Prostate gland (tissue), 2 donors: ENCODE data around the gene C16orf86.

Experiments used
- POLR2A ChIP-seq: fragments of 450-650 bp; IDR thresholded peaks from one replicate; pipeline ENCODE4 v1.6.1; 2016; ENCODE audit warnings: antibody characterized with exemption, mild to moderate bottlenecking
- POLR2AphosphoS5 ChIP-seq: sonication (generic); formaldehyde crosslinking; IDR thresholded peaks from one replicate; pipeline ENCODE4 v1.6.1; 2017; ENCODE audit warnings: antibody characterized with exemption
- TF ChIP-seq, protein P1 (sequence below), 4 experiments: fragments of 200-600 bp in 2 of 4; fragments of 450-650 bp in 2 of 4; sonication (generic) in 2 of 4; IDR thresholded peaks; 1 replicate in 3 of 4; 2 replicates in 1 of 4; pipeline ENCODE4 v1.5.1; 2016 to 2019; ENCODE audit warnings: antibody characterized with exemption in 4 of 4, mild to moderate bottlenecking in 2 of 4, moderate library complexity in 2 of 4

DNA sequence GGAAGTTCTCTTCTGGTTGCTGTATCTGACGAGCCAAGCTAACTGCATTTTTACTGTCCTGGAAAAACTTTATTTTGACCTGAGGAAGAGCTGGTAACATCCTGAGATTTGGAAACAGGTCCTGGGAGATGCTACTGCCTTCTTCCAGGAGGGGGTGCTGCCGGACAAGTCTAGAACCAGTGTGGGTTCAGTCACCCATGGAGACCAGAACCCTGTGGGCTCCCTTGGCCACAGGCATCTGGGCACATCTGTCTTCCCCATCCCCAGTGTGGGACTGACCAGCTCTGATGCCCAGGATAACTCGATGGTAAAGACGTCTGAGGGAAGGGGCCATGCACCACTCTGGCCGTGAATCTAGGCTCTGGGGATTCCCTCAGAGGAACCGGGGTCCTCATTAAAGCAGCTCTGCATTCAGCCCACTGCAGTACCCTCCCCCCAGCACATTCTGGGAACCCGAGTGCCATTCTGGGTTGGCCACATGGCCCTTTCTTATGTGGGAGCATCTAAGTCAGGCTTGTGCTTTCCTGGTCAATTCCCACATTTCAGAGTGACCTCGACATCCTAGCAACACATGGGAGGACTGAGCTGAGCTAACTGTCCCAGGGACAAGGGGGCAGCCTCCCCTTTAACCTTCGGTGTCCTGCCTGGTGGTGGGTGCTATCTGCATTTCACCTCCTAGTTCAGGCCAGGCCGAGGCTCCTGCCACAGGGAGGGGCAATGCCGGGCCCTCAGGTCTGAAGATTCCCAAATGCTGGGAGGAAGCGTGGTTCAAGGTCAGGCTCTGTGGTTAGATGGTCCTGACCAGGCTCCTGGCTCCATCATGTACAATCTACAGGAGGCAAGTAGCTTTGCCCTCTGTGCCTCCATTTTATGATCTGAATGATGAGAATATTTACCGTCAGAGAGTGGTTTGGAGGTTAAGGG, 6.4 kb downstream of the C16orf86 start:
- TF ChIP-seq, protein P1, sequence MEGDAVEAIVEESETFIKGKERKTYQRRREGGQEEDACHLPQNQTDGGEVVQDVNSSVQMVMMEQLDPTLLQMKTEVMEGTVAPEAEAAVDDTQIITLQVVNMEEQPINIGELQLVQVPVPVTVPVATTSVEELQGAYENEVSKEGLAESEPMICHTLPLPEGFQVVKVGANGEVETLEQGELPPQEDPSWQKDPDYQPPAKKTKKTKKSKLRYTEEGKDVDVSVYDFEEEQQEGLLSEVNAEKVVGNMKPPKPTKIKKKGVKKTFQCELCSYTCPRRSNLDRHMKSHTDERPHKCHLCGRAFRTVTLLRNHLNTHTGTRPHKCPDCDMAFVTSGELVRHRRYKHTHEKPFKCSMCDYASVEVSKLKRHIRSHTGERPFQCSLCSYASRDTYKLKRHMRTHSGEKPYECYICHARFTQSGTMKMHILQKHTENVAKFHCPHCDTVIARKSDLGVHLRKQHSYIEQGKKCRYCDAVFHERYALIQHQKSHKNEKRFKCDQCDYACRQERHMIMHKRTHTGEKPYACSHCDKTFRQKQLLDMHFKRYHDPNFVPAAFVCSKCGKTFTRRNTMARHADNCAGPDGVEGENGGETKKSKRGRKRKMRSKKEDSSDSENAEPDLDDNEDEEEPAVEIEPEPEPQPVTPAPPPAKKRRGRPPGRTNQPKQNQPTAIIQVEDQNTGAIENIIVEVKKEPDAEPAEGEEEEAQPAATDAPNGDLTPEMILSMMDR (IDR thresholded peaks at IDR 0.05): peak; percentile 15 to 81 (median 54)
- TF ChIP-seq POLR2A: no peak
- peak; percentile 24 for TF ChIP-seq POLR2AphosphoS5
